ENCODE results near the gene ALG14.

ALG14 gene

DNA sequence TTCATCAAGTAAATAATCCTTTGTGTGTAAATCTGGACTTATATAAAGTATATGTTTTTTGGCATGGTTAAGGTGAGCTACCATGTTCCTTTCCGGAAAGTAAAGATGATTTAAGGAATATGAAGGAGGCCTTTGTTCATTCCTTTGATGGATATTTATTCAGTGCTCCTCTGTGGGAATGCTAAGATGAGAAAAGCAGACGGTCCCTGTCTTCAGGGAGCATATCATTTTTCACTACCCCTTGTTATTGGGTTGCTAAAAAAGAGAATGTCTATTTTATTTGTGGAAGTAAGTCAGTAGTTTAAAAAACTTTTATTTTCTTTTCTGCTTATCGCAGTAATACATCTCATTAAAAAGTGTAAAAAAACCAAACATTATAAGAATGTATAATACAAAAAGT lies 110.8 kb downstream of the ALG14 start:
- Histone ChIP-seq H3K27ac (replicated peaks) (no peak overlapping the region), H3K27me3 (ENCODE audit: insufficient read depth, poor library complexity, severe bottlenecking) (no peaks in the 10 kb centered on the region), H3K4me3 (replicated peaks; ENCODE audit: insufficient read depth, low read length) (no peak overlapping the region)
- no peak for DNase-seq (ENCODE audit: low read depth in 1 of 2, low spot score in 1 of 2)
- no peak for TF ChIP-seq POLR2AphosphoS5 (IDR thresholded peaks at IDR 0.05; ENCODE audit: low read depth)
- TF ChIP-seq, protein P1, sequence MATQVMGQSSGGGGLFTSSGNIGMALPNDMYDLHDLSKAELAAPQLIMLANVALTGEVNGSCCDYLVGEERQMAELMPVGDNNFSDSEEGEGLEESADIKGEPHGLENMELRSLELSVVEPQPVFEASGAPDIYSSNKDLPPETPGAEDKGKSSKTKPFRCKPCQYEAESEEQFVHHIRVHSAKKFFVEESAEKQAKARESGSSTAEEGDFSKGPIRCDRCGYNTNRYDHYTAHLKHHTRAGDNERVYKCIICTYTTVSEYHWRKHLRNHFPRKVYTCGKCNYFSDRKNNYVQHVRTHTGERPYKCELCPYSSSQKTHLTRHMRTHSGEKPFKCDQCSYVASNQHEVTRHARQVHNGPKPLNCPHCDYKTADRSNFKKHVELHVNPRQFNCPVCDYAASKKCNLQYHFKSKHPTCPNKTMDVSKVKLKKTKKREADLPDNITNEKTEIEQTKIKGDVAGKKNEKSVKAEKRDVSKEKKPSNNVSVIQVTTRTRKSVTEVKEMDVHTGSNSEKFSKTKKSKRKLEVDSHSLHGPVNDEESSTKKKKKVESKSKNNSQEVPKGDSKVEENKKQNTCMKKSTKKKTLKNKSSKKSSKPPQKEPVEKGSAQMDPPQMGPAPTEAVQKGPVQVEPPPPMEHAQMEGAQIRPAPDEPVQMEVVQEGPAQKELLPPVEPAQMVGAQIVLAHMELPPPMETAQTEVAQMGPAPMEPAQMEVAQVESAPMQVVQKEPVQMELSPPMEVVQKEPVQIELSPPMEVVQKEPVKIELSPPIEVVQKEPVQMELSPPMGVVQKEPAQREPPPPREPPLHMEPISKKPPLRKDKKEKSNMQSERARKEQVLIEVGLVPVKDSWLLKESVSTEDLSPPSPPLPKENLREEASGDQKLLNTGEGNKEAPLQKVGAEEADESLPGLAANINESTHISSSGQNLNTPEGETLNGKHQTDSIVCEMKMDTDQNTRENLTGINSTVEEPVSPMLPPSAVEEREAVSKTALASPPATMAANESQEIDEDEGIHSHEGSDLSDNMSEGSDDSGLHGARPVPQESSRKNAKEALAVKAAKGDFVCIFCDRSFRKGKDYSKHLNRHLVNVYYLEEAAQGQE (IDR thresholded peaks at IDR 0.05; ENCODE audit: insufficient replicate concordance, low read depth) = no peak
- no peak for TF ChIP-seq SPI1 (IDR thresholded peaks at IDR 0.05; ENCODE audit: borderline replicate concordance, low read depth)
- no peak for TF ChIP-seq CTCF (IDR thresholded peaks at IDR 0.05; ENCODE audit: insufficient read depth, low read length)
- no peak for TF ChIP-seq GABPA (IDR thresholded peaks at IDR 0.05; ENCODE audit: low read depth)

DNA sequence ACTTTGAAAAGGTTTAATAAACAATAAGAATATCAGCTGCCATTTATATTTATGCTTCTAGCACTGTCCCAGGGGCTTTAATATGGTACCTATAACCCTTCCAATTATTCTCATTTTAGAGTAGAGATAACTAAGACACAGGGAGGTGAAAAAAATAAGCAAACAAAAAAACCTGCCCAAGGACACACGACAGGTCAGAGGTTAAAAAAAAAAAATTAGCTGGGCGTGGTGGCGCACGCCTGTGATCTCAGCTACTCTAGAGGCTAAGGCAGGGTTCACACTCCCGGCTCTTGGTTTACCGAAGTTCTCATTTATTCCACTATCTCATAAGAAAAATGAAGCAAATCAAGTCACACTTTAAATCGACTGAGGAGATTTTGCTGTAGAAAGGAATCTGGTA lies 111.2 kb downstream of the ALG14 start:
- Histone ChIP-seq H3K27ac (replicated peaks) (no peak overlapping the region), H3K27me3 (ENCODE audit: insufficient read depth, poor library complexity, severe bottlenecking) (no peaks in the 10 kb centered on the region), H3K4me3 (replicated peaks; ENCODE audit: insufficient read depth, low read length) (no peak overlapping the region)
- DNase-seq (ENCODE audit: low read depth in 1 of 2, low spot score in 1 of 2) = no peak
- TF ChIP-seq CTCF (IDR thresholded peaks at IDR 0.05; ENCODE audit: insufficient read depth, low read length) (no peak), GABPA (IDR thresholded peaks at IDR 0.05; ENCODE audit: low read depth) (no peak)

DNA sequence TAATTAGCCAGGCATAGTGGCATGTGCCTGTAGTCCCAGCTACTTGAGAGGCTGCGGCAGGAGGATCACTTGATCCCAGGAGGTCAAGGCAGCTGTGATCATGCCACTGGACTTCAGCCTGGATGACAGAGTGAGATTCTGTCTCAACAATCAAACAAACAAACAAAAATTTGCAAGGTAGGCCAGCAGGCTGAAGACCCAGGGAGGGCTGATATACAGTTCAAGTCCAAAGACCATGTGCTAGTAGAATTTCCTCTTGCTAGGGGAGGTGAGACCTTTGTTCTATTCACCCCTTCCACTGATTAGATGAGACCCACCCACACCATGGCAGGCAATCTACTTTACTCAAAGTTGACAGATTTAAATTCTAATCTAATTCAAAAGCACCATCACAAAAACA lies 114.7 kb downstream of the ALG14 start:
- H3K4me3 ChIP-seq (replicated peaks; ENCODE audit: insufficient read depth, low read length) = no peak overlapping the region
- no peaks in the 10 kb centered on the region for H3K27me3 ChIP-seq (ENCODE audit: insufficient read depth, poor library complexity, severe bottlenecking)
- TF ChIP-seq SPI1 (IDR thresholded peaks at IDR 0.05; ENCODE audit: borderline replicate concordance, low read depth) (no peak), POLR2AphosphoS5 (IDR thresholded peaks at IDR 0.05; ENCODE audit: low read depth) (no peak), CTCF (IDR thresholded peaks at IDR 0.05; ENCODE audit: insufficient read depth, low read length) (no peak)
- TF ChIP-seq, protein P1 (IDR thresholded peaks at IDR 0.05; ENCODE audit: insufficient replicate concordance, low read depth) = no peak
- H3K27ac ChIP-seq (replicated peaks) = no peak overlapping the region
- DNase-seq (ENCODE audit: low read depth in 1 of 2, low spot score in 1 of 2) = no peak

GRCh38 chr1:94955767-94956632 lies 116.8 kb downstream of the ALG14 start:
- DNase-seq (ENCODE audit: low read depth in 1 of 2, low spot score in 1 of 2) = no peak
- H3K27me3 ChIP-seq (ENCODE audit: insufficient read depth, poor library complexity, severe bottlenecking) = no peaks in the 10 kb centered on the region
- no peak overlapping the region for H3K27ac ChIP-seq (replicated peaks)
- no peak for TF ChIP-seq CTCF (IDR thresholded peaks at IDR 0.05; ENCODE audit: insufficient read depth, low read length)
- TF ChIP-seq SPI1 (IDR thresholded peaks at IDR 0.05; ENCODE audit: borderline replicate concordance, low read depth) = no peak
- TF ChIP-seq POLR2AphosphoS5 (IDR thresholded peaks at IDR 0.05; ENCODE audit: low read depth) = no peak
- no peak for TF ChIP-seq GABPA (IDR thresholded peaks at IDR 0.05; ENCODE audit: low read depth)
- TF ChIP-seq, protein P1 (IDR thresholded peaks at IDR 0.05; ENCODE audit: insufficient replicate concordance, low read depth) = no peak
- no peak overlapping the region for H3K4me3 ChIP-seq (replicated peaks; ENCODE audit: insufficient read depth, low read length)
